HG03571 (cell line): ENCODE results near the gene IL22RA1.

Experiments
- ATAC-seq: cut with Tn5 transposase; IDR thresholded peaks from one replicate; pipeline ENCODE4 v1.9.1; 2021; ENCODE audit not compliant: unreplicated experiment

The IL22RA1 gene

GRCh38 chr1:24167008-24167407, 24.1 kb upstream of the IL22RA1 start:
- no peak for ATAC-seq

- no peak for ATAC-seq
Measured at GRCh38 chr1:24165500-24165899, 22.6 kb upstream of the IL22RA1 start.

GRCh38 chr1:24164004-24164403, 21.1 kb upstream of the IL22RA1 start:
- no peak for ATAC-seq

DNA sequence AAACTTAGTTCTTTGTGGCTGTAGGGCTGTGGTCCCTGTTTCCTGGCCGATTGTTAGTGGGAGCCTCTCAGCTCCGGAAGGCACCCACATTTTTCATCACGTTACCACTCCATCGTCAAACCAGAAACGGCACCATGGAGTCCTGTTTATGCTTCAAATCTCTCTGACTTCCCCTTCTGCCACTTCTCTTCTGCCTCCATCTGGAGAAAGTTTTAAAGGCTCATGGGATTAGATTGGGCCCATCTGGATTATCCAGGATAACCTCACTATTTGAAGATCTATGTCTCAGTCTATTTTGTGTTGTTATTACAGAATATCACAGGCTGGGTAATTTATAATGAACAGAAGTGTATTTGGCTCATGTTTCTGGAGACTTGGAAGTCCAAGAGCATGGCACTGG, 19.3 kb upstream of the IL22RA1 start:
- ATAC-seq: no peak

DNA sequence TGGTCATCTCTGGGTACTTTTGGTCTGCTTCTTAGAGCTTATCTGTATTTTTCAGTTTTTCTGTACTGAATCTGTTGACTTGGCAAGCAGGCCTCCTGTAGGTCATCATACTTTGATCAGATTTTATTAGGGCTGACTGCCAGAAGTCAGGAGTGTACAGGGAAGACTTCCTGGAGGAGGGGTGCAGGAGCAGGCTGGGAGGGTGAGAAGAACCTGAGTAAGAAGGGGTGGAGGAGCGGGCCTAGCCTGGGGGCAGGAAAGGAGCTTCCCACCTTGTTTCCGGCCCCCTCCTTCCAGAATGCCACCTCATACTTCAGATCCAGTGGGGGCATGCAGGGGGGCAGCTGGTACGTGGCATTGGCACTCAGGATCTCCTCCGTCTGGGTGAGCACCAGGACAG, 18.3 kb upstream of the IL22RA1 start:
- ATAC-seq: no peak

DNA sequence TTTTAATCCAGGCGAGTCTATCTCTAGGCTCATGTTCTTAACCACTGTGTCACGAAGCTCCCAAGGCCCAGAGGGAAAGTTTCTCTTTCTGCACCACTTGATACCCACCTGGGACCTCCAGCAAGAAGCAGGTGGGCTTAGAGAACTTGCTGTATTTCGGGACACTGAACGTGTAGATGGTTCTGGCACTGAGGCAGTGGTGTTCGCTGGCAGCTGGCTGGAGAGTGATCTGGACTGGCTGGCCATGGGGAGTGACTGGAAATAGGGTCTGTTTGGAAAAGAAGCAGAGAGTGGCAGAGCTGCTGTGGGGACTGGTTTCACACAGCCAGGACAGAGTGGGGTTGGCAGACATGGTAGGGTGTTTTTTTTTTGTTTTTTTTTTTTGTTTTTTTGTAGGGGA, 16.4 kb upstream of the IL22RA1 start:
- ATAC-seq: no peak

DNA sequence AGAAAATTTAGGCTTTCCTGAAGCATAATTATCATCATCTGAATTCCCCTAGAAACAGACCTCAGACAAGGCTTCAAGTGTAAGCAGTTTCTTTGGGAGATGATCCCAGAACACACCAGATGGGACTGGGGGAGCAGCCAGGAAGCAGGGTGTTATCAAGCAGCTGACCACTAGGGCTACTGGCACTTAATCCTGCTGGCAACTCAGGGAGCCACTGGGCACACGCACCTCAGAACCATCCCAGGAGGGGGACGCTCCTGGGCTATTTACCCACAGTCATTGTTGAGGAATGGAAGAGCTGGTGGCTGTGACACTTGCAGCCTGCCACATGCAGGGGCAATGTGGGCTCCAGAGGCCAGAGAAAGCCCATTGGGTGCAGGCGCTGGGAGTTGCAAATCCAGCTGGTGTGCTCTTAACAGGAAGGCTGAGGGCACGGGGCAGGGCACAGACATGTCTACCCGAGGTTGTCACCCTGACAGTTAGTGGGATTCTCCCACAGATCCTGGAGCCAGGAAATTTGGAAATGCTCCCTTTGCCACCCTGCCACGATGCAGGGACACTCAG, 15.1 kb upstream of the IL22RA1 start:
- no peak for ATAC-seq

GRCh38 chr1:24156542-24157260, 13.8 kb upstream of the IL22RA1 start:
- ATAC-seq: no peak

DNA sequence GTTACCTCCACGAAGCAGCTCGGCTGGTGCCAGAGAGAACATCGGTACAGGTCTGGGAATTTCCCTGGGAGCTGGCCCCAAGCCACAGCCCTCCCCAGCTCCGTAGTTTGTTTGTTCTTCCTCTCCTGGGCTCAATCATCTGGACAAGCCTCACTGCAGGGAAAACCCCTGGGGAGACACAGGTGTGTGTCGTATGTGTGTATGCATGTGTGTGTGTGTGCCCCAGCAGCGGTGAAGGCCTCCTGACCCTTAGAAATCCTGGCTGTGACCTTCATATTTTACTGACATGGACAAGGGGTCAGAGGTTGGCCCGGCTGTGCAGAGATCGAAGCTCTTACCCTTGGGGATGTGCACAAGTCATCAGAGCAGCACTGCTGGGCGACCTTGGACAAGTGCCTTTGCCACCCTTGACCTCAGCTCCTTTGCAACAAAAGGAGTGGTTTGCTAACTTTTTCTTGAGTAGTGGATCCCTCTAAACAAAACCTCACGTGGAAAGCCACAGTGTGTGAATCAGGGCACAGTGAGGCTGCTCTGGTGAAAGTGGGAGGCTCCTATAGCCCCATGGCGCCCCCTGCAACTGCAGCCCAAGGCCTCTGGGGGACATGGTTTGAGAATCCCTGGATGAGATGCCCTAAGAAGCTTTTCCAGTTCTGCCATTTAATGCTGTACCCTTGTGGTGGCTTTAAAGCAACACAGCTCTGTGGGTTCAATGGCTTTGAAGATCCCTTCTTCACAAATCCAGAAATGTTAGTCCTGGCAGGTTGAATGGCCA, 12.3 kb upstream of the IL22RA1 start:
- ATAC-seq: no peak

DNA sequence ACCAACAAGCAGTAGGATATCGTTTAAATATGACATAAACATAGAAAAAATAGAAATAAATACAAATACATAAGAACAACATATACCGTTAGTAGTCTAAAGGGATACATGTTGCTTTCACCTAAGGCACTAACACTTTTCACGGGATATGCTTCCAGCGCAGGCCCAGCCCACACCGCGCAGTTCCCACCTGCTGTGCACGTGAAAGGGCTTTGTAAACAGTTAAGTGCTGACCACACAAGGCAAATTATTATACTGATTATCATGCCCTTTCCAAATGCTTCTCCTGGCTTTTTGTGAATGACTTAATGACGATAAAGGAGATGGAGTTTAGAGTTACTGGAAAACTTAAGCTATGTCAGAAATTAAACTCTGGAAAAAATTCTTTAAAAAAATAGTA, 11.3 kb upstream of the IL22RA1 start:
- ATAC-seq: no peak

DNA sequence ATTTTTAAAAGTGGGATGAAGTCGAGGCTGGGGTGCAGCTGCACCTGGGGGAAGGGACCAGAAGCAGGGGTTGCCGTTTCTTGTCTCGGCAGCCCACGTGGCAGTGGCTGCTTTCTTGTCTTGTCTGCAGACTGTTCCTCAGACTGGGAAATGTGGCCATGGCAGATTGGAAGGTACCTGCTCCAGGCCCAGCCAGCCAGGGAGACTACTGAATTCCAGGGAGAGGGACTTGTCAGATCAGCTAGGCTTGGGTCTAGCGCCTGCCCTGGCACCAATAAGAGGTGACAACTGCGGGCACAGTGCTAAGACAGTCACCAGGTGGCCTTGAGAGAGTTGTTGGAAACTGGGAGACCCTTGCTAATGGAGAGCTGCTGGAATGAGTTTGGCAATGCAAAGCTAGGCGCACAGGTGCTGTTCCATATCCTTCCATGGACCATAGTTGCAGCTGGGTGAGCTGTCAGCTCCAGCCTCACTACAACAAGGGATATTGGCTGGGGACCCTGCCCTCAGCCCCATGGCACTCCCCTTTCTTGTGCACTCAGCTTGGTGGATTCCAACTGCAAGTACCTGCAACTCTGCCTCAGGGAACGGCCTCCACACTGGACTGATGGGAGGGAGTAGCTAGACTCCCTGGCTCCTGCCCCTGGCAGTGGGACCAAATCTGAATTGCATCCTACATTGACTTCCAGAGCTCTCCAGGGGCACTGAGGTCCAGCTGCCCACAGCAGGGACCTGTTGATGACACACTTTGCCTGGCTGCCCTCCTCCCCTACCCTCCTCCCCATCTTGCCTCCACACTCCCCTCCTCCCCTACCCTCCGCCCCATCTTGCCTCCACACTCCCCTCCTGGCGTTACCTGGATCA, 9.9 kb upstream of the IL22RA1 start:
- ATAC-seq: no peak

DNA sequence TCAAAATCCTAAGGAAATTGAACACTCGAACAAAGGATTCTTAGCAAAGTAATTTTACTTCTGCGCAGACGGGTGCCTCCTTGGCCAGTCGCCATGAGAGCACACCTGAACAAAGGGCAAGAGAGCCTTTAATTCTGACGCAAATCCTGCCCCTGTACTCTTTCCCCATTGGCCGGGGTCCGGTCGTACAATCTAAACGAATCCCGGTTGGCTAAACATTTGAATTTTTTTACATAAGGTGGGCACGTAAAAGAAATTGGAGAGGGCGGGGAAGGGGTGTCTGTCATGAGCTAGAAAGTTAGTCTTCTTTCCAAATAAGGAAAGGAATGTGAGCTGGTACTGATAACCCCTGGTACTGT, 8.2 kb upstream of the IL22RA1 start:
- no peak for ATAC-seq

- ATAC-seq: no peak
Measured at GRCh38 chr1:24150234-24151174, 7.6 kb upstream of the IL22RA1 start.

- no peak for ATAC-seq
Measured at GRCh38 chr1:24149866-24150233, 6.9 kb upstream of the IL22RA1 start.

DNA sequence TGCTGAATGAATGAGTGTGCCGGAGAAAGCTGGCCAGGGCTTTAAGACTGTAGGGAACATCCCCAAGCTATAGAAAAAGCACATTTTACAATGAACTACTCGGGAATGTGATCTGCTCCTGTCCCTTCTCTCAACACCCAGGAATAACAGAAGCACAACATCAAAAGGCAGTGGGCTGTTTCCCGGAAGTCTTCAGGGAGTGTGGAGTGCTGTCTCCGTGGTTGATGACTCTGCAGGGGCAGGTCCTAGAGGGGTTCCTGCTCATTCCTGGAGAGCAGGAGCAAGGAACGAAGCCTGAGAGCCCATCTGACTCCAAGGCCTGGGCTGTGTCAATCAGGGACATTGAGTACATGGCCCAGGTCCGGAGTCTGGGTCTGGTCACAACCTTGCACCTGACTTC, 4.9 kb upstream of the IL22RA1 start:
- ATAC-seq: no peak

- ATAC-seq: no peak
Measured at GRCh38 chr1:24147194-24147593, 4.3 kb upstream of the IL22RA1 start.

DNA sequence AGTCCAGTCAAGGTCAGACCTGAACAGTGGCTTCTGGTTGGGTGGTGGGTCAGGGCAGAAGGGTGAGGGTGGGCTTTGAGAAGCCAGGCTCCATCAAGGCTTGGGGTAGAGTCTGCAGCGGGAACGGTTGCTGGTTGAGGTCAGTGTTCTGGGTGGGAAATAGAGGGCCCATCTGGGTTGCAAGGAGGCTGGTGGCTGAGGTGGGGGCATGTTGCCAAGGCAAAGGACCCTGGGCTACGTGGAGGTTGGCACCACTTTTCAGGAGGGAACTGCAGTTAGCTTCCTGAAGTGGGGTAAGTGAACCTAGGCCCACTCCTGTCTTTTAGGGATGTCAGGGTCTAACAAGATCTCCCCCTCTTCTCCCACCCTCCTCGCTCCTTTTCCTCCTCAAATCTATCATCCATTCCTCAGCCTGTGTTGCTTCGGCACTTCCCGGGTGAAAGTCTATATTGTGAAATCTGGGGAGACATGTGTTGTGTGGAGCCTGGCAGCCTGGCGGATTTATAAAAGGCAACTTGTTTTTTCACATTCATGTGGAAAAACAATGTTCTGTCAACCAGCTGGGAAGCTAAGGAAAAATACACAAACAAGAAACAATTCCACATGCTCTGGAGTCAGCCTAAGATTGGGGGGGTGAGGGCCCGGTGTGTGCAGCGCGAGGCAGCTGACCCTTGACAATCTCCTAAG, 1.5 kb downstream of the IL22RA1 start:
- no peak for ATAC-seq

DNA sequence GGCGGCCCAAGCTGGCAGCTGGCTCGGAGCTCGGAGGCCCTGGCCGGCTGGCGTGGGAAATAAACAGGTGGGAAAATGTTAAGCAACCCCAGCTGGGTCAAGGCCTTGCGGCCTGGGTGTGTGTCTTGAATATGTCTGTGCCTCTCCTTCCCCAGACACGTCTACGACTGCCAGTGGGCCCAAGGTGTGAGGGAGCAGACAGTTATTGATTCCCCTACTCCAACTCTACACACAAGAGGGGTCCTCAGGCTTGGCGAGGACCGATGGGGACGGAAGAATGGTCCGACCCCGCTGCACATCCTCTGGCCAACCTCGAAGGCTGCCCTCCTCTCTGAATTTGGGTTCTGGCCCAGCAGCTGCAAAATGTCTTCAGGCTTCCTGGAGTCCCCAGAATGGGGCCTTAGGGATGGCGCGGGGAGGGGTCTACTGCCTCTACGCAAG, 2.2 kb downstream of the IL22RA1 start:
- ATAC-seq: no peak

GRCh38 chr1:24139841-24140425, 3.0 kb downstream of the IL22RA1 start:
- ATAC-seq: no peak

DNA sequence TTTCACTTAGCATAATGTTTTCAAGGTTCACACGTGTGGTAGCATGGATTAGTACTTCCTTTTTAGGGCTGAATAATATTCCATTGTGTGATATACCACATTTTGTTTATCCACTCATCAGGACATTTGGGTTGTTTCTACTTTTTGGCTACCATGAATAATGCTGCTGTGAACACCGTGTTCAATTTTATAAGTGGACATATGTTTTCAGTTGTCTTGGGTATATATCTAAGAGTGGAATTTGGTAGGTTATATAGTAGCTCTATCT, 3.8 kb downstream of the IL22RA1 start:
- no peak for ATAC-seq
